ENCODE results near the gene NTN1.

The NTN1 gene

GRCh38 chr17:9233271-9233599, 211.9 kb downstream of the NTN1 start:
- DNase-seq (ENCODE audit: low read depth): no peak

GRCh38 chr17:9233761-9234160, 212.5 kb downstream of the NTN1 start:
- DNase-seq (ENCODE audit: low read depth): no peak

GRCh38 chr17:9234389-9234945, 213.2 kb downstream of the NTN1 start:
- DNase-seq (ENCODE audit: low read depth): no peak

GRCh38 chr17:9235346-9235745, 214.0 kb downstream of the NTN1 start:
- DNase-seq (ENCODE audit: low read depth): no peak

GRCh38 chr17:9236286-9237052, 215.2 kb downstream of the NTN1 start:
- DNase-seq (ENCODE audit: low read depth): no peak

GRCh38 chr17:9237053-9237410, 215.7 kb downstream of the NTN1 start:
- no peak for DNase-seq (ENCODE audit: low read depth)

GRCh38 chr17:9237661-9238301, 216.5 kb downstream of the NTN1 start:
- no peak for DNase-seq (ENCODE audit: low read depth)

- no peak for DNase-seq (ENCODE audit: low read depth)
Measured at GRCh38 chr17:9238340-9239245, 217.3 kb downstream of the NTN1 start.

- no peak for DNase-seq (ENCODE audit: low read depth)
Measured at GRCh38 chr17:9239246-9239792, 218.0 kb downstream of the NTN1 start.

GRCh38 chr17:9239793-9240658, 218.7 kb downstream of the NTN1 start:
- peak; percentile 54 for DNase-seq (ENCODE audit: low read depth)

- DNase-seq (ENCODE audit: low read depth): no peak
Measured at GRCh38 chr17:9240659-9241370, 219.5 kb downstream of the NTN1 start.

- DNase-seq (ENCODE audit: low read depth): no peak
Measured at GRCh38 chr17:9241371-9241712, 220.0 kb downstream of the NTN1 start.

- DNase-seq (ENCODE audit: low read depth): no peak
Measured at GRCh38 chr17:9241774-9242496, 220.6 kb downstream of the NTN1 start.

GRCh38 chr17:9242497-9242881, 221.2 kb downstream of the NTN1 start:
- no peak for DNase-seq (ENCODE audit: low read depth)

- DNase-seq (ENCODE audit: low read depth): no peak
Measured at GRCh38 chr17:9242983-9243382, 221.7 kb downstream of the NTN1 start.

- no peak for DNase-seq (ENCODE audit: low read depth)
Measured at GRCh38 chr17:9244066-9245052, 223.0 kb downstream of the NTN1 start.

GRCh38 chr17:9247401-9247938, 226.2 kb downstream of the NTN1 start:
- no peak for DNase-seq (ENCODE audit: low read depth)

- DNase-seq (ENCODE audit: low read depth): no peak
Measured at GRCh38 chr17:9249245-9249953, 228.1 kb downstream of the NTN1 start.

Data from stimulated activated CD8-positive, alpha-beta memory T cell treated with anti-CD3 and anti-CD28 coated beads, Interleukin-12 subunit alpha, Interleukin-12 subunit beta, amount 100 ng/mL, for 4 hours (primary cell).